Hepatocyte (in vitro differentiated cells): Measurements from ENCODE around the gene NBPF4. TPM values are rescaled to one million over a fixed set of nuclear protein-coding genes. Genes with fewer than 3 reads are reported as not detected.

Experiments
- DNase-seq: peaks from one replicate; pipeline ENCODE4 v3.0.0-alpha.2; 2016; ENCODE audit warnings: low spot score
- H2AFZ ChIP-seq: fragments of 200-600 bp; sonication (generic); 2 replicates; pipeline ENCODE4 v1.6.0; 2016; ENCODE audit warnings: antibody characterized with exemption, mild to moderate bottlenecking
- H3K27ac ChIP-seq: fragments of 200-600 bp; sonication (generic); 2 replicates; pipeline ENCODE4 v1.5.1; 2016; ENCODE audit warnings: mild to moderate bottlenecking
- H3K27me3 ChIP-seq: fragments of 200-600 bp; sonication (generic); 2 replicates; pipeline ENCODE4 v1.6.1; 2016
- H3K36me3 ChIP-seq: fragments of 200-600 bp; sonication (generic); replicated peaks from 2 replicates; pipeline ENCODE4 v1.5.1; 2016; ENCODE audit warnings: low read depth; ENCODE audit not compliant: insufficient read depth
- H3K4me1 ChIP-seq: fragments of 200-600 bp; sonication (generic); 2 replicates; pipeline ENCODE4 v1.5.1; 2016; ENCODE audit warnings: mild to moderate bottlenecking, moderate library complexity; ENCODE audit not compliant: insufficient read depth
- H3K4me2 ChIP-seq: fragments of 200-600 bp; sonication (generic); 2 replicates; pipeline ENCODE4 v1.6.0; 2016
- H3K4me3 ChIP-seq: fragments of 200-600 bp; sonication (generic); 2 replicates; pipeline ENCODE4 v1.5.1; 2016; ENCODE audit warnings: mild to moderate bottlenecking
- H3K79me2 ChIP-seq: fragments of 200-600 bp; sonication (generic); 2 replicates; pipeline ENCODE4 v1.6.0; 2017; ENCODE audit warnings: mild to moderate bottlenecking
- H3K9me2 ChIP-seq: fragments of 200-600 bp; sonication (generic); replicated peaks from 2 replicates; pipeline ENCODE4 v1.6.0; 2017; ENCODE audit warnings: mild to moderate bottlenecking; ENCODE audit not compliant: insufficient read depth
- H3K9me3 ChIP-seq: fragments of 200-600 bp; sonication (generic); 2 replicates; pipeline ENCODE4 v1.5.1; 2016; ENCODE audit warnings: low read depth, mild to moderate bottlenecking
- H4K20me1 ChIP-seq: fragments of 200-600 bp; sonication (generic); 2 replicates; pipeline ENCODE4 v1.6.0; 2016; ENCODE audit warnings: mild to moderate bottlenecking; ENCODE audit not compliant: insufficient read depth, poor library complexity, severe bottlenecking
- EZH2 ChIP-seq: fragments of 200-600 bp; sonication (generic); IDR thresholded peaks from 2 replicates; pipeline ENCODE4 v1.6.1; 2016; ENCODE audit warnings: antibody characterized with exemption, mild to moderate bottlenecking, borderline replicate concordance
- EZH2phosphoT487 ChIP-seq: fragments of 200-600 bp; sonication (generic); IDR thresholded peaks from one replicate; pipeline ENCODE4 v1.6.1; 2018; ENCODE audit warnings: antibody characterized with exemption, mild to moderate bottlenecking, low read depth, moderate library complexity; ENCODE audit not compliant: unreplicated experiment, severe bottlenecking
- WGBS: methylation state at CpG from one replicate; pipeline ENCODE4 v1.1.6; 2016; ENCODE audit warnings: low lambda C conversion rate; ENCODE audit errors: missing lambda C conversion rate; 5-methylcytosine and 5-hydroxymethylcytosine counted together
- polyA plus RNA-seq: library from polyadenylated mRNA; unstranded; fragments of >200 nt; fragmentation: Nextera tagmentation; extraction: Ambion mirVana; gene quantifications from 2 replicates; pipeline ENCODE4 v1.2.1, GENCODE V29; 2016
- total RNA-seq: library from RNA; depleted of rRNA; stranded (reverse); fragments of >200 nt; gene quantifications from 2 replicates; pipeline ENCODE4 v1.2.3, GENCODE V29; 2014
- TF ChIP-seq, protein P1 (sequence below): fragments of 200-600 bp; sonication (generic); IDR thresholded peaks from 2 replicates; pipeline ENCODE4 v1.5.1; 2016; ENCODE audit warnings: antibody characterized with exemption, mild to moderate bottlenecking; ENCODE audit not compliant: poor library complexity

The NBPF4 gene
- total and polyA plus RNA-seq, 2 experiments from 2014 or later = not detected

GRCh38 chr1:108199781-108200686 lies 43.8 kb downstream of the NBPF4 start, which contains the start of gene SLC25A24:
Gene SLC25A24 (minus strand): TSS chr1:108200343. CDS start chr1:108200138, 205 bp downstream.
- H3K9me3 ChIP-seq = peaks cover 3% of the 10 kb centered on the region
- H3K36me3 ChIP-seq = no peaks in the 10 kb centered on the region
- H2AFZ ChIP-seq = peak within 1 kb of the TSS; percentile 100
- no peaks in the 10 kb centered on the region for H3K4me1 ChIP-seq
- peak within 1 kb of the TSS; percentile 78 for H3K4me2 ChIP-seq
- TF ChIP-seq, protein P1, sequence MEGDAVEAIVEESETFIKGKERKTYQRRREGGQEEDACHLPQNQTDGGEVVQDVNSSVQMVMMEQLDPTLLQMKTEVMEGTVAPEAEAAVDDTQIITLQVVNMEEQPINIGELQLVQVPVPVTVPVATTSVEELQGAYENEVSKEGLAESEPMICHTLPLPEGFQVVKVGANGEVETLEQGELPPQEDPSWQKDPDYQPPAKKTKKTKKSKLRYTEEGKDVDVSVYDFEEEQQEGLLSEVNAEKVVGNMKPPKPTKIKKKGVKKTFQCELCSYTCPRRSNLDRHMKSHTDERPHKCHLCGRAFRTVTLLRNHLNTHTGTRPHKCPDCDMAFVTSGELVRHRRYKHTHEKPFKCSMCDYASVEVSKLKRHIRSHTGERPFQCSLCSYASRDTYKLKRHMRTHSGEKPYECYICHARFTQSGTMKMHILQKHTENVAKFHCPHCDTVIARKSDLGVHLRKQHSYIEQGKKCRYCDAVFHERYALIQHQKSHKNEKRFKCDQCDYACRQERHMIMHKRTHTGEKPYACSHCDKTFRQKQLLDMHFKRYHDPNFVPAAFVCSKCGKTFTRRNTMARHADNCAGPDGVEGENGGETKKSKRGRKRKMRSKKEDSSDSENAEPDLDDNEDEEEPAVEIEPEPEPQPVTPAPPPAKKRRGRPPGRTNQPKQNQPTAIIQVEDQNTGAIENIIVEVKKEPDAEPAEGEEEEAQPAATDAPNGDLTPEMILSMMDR = no peak
- no peak for TF ChIP-seq EZH2phosphoT487
- no peak for TF ChIP-seq EZH2
- H3K27ac ChIP-seq = peak within 1 kb of the TSS; percentile 100
- WGBS = under 1% methylated on average over 69 of the region's 97 CpGs
- H3K4me3 ChIP-seq = peak within 1 kb of the TSS; percentile 88
- DNase-seq = peak; percentile 93
- H3K27me3 ChIP-seq = no peaks in the 10 kb centered on the region
- H3K9me2 ChIP-seq = no peaks in the 10 kb centered on the region
- peaks cover 49% of the 10 kb centered on the region for H3K79me2 ChIP-seq
- no peaks in the 10 kb centered on the region for H4K20me1 ChIP-seq

GRCh38 chr1:108199201-108199691 lies 44.6 kb downstream of the NBPF4 start:
- no peaks in the 10 kb centered on the region for H3K36me3 ChIP-seq
- H2AFZ ChIP-seq = peak overlapping the region; percentile 100
- peak; percentile 35 for DNase-seq
- no peaks in the 10 kb centered on the region for H3K27me3 ChIP-seq
- WGBS = 8% methylated on average over 9 of the region's 9 CpGs
- H3K9me3 ChIP-seq = peaks cover 4% of the 10 kb centered on the region
- TF ChIP-seq EZH2 (no peak), EZH2phosphoT487 (no peak)
- TF ChIP-seq, protein P1 = no peak
- peak overlapping the region; percentile 88 for H3K4me3 ChIP-seq
- peak overlapping the region; percentile 78 for H3K4me2 ChIP-seq
- H3K27ac ChIP-seq = peak overlapping the region; percentile 100
- no peaks in the 10 kb centered on the region for H3K4me1 ChIP-seq
- H4K20me1 ChIP-seq = no peaks in the 10 kb centered on the region
- H3K9me2 ChIP-seq = no peaks in the 10 kb centered on the region
- H3K79me2 ChIP-seq = peaks cover 57% of the 10 kb centered on the region

DNA sequence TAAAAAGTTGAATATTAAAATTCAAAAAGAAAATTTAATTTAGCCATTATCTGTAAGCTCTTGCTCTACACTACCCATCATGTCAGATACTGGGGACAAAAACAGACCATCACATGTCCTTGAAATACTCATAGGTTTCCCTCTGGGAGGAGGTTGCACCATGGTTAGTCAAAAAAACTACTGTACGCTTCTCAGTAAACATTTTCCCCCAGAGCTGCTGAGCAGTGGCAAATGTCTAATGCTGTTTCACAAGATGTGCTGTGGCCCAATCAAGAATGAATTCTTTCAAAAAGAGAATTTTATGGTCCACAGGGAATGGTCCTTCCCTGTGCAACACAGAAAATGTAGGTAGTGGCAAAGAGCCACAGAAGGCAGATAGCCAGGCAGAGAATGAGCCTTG lies 49.8 kb downstream of the NBPF4 start:
- Histone ChIP-seq H3K9me2 (no peaks in the 10 kb centered on the region), H3K4me1 (no peaks in the 10 kb centered on the region), H3K27me3 (no peaks in the 10 kb centered on the region), H3K4me2 (no peak overlapping the region), H3K27ac (no peak overlapping the region), H4K20me1 (no peaks in the 10 kb centered on the region), H3K9me3 (peaks cover 14% of the 10 kb centered on the region), H3K36me3 (peaks cover 3% of the 10 kb centered on the region), H3K79me2 (peaks cover 100% of the 10 kb centered on the region), H3K4me3 (no peak overlapping the region), H2AFZ (no peak overlapping the region)
- WGBS = 100% methylated on average over 1 of the region's 1 CpG
- TF ChIP-seq EZH2phosphoT487 = no peak
- no peak for TF ChIP-seq EZH2
- TF ChIP-seq, protein P1 = no peak
- no peak for DNase-seq
